NCI-H2171 (cell line): Measurements from ENCODE around the gene HIVEP3.

ENCODE experiments used
- DNase-seq: peaks from one replicate; lab custom pipeline; 2025; lab: John Stamatoyannopoulos, UW

The HIVEP3 gene

GRCh38 chr1:41920658-41921057, 1.9 kb upstream of the HIVEP3 start:
- DNase-seq = no peak

DNA sequence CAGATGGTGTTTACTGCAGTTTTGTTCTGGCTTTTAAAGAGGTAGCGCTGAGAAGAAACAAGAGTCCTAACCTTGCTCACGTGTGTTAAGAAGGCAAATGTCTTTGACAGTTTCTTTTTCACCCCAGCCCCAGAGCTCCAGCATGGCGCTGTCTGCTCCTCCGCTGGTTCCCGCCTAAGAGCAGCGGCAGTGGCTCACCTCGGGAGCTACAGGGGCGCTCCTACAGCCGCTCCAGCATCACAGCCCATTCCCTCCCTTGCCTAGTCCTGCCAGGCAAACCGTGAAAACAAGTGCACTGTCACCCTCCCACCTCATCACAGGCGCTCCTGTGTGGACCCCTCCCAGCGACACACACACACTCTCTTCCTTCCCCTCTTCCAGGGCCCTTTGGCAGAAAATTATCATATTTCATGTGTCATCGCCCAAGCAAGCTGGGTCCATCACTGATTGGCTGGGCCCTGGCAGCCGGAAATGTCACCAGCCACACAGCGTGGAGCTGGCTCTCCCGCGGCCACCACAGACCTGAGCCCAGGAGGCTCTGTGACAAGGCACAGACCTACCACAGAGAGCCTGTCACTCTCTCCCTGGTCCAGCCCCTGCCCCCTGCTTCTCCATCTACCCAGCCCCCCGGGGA, 1.2 kb upstream of the HIVEP3 start:
- peak; percentile 84 for DNase-seq

GRCh38 chr1:41919131-41919530, 409 bp upstream of the HIVEP3 start:
- no peak for DNase-seq

- DNase-seq = peak; percentile 46
Measured at GRCh38 chr1:41917835-41918449, 780 bp downstream of the HIVEP3 start.

DNA sequence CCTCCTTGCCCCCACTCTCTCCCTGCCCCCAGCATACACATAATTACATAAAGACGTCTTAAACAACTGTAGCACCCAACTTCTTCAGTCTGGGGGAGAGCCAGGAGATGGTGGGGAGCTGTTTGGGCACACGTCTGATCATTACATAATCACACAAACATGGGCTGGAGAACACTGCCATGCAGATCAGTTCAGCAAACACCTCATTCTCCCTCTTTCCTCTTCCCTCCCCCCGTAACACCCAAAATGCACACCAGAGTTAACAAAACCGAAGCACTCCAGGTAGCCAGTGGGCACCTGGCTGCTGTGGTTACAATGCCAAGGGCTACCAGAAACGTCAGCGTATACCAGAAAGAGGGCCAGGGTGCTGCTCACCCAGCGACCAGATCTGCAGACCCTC, 1.6 kb downstream of the HIVEP3 start:
- DNase-seq = no peak

- DNase-seq = peak; percentile 26
Measured at GRCh38 chr1:41915786-41916571, 2.7 kb downstream of the HIVEP3 start.

- DNase-seq = no peak
Measured at GRCh38 chr1:41914516-41914915, 4.2 kb downstream of the HIVEP3 start.

DNA sequence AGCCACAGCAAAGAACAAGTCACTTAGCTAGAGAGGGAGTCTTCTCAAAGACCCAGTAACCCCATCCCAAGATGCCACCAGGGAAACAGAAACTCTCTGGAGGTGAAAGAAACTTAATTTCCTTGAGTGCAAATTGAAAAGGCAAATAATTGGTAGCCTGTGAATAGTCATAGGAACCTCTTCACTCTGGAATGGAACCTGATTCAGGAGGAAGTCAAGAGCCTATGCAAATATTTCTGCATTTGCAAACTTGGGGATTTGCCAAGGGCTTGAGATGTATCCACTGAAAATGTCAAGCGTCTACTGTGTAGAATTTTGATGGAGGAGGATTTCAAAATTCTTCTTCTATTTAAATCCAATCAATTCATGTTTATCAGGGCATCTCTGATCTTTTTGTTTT, 5.7 kb downstream of the HIVEP3 start:
- no peak for DNase-seq

DNA sequence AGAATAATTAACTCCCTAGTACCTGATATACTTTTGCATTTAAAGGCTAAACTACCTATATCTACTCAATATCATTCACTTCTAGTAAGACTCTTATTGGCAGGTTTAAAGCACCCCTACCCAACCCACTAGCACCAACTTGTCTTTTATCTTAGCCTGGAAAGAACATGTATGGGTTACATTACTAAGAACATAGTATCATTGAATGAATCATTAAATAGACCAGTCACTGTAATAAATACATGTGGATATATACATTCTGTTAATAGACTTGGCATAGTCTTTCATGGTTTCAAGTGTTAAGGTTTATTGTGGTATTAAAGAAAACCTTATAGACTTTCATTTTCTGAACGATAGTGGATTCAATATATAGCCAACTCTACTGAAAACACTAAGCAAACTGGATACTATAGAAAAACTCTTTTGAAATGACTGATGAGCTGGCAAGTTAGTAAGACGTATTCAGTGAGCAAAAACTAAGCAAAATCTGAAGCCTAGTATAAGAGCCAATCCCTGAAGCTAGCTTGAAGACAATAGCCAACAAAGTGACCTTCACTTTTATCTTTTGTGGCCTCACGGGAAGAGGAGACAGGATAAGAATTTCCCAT, 10.3 kb downstream of the HIVEP3 start:
- no peak for DNase-seq

DNA sequence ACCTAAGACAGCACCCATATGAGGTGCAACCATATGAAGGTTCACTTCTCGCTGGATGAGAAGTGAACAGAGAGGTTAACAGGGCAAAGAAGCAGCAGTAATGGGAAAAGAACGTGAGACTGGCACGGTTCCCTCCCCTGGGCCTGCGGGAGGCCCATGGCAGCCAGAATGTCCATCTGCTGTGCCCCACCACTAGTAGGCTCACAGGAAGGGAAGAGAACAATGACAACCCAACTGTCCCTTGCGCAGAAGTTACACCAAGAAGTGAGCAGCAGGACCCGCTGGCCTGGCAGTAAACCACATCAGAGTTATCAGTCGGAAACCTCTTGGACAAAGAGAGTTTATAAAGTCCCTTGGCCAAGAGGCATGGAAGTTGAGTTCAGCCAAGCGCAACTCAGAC, 11.3 kb downstream of the HIVEP3 start:
- DNase-seq = no peak

DNA sequence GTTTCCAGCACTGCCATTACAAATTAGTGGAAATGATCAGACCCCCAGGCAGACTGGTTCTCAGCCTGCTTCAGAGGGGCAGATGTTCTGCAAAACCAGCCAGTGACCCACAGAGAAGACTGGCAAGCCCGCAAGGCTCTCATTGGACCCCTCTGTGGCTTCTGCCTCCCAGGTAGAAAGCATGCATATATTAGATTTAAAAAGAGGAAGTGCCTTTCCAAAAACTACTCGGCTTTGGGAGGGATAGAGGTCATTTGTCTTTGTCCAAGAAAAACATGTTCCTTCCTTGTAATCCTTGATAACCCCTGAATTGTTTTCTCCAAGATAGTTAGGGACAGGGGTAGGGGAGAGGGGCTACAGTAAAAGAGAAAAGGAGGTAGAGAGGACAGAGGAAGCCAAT, 11.8 kb downstream of the HIVEP3 start:
- DNase-seq = no peak

DNA sequence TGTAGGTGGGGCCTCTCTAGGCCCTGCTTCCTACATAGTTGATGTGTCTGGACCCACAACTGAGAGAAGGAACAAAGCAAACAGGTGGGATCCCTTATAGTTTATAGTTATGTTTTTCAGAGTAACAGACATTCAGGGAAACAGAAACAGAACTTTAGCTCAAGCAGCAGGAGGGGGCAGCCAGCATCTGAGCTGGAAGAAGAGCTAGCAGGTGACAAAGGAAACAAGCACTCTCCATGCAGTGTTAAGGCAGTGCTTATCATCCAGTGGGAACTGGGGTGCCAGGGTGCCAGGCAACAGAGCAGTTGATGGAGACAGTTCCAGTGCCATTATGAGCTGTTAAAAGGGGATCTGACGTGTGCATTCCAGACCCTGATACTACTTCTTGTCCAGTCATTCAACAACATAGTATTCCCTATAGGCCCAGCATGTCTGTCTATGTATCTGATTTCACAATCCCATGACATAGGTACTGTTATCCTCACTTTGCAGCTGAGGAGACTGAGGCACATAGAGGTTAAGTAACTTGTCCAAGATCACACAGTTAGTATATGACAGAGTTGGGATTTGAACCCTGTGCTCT, 13.5 kb downstream of the HIVEP3 start:
- no peak for DNase-seq

GRCh38 chr1:41902664-41903063, 16.1 kb downstream of the HIVEP3 start:
- DNase-seq = no peak

GRCh38 chr1:41902159-41902577, 16.6 kb downstream of the HIVEP3 start:
- no peak for DNase-seq

DNA sequence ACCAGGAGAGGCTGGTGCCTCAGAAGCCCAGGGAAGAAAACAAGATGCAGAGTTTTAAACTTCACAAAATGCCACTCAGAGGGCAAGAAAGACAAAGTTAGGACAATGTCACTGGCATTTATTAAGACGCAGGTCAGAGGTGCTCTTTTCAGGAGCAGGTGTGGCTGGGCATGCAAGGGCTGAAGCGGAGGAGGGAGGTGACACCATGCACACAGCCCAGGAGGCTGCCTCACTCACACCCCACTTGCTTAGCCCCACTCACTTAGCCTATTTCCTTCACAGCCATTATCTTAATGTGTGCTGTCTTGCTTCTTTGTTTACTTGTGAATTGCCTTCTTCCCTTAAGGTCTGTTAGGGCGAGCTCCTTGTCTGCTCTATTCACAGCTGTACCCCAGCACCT, 17.2 kb downstream of the HIVEP3 start:
- DNase-seq = no peak

- no peak for DNase-seq
Measured at GRCh38 chr1:41900603-41901444, 17.9 kb downstream of the HIVEP3 start.

- DNase-seq = no peak
Measured at GRCh38 chr1:41898191-41898713, 20.5 kb downstream of the HIVEP3 start.

GRCh38 chr1:41895552-41895951, 23.2 kb downstream of the HIVEP3 start:
- no peak for DNase-seq

- no peak for DNase-seq
Measured at GRCh38 chr1:41894808-41895483, 23.8 kb downstream of the HIVEP3 start.

DNA sequence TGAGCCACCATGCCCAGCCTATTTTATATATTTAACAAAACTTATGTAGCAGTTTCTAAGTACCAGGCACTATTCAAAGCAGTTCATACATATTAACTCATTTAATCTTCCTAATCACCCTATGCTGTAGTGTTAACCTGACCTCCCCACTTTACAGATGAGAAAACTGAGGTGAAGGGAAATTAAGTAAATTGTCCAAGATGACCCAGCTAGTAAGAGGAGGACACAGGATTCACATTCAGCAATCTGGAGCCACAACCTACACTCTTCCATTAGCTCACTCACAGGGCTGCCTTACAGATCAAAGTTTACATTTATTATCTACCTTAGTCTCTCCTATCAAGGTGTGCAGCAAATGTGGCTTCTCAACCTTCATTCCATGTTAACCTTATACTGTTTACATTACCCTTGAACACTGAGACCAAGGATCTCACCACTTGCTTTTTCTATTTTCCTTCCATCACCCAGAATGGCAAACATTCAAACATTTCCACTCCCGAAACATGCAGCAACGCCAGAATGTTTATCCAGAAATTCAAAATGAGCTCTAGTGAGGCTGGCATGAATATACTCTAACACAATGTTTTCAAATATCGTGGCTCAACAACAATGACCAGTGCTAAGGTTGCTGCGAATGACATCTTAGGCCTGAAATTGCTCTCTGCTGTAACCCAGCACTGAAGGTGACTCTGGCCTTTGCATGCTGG, 24.5 kb downstream of the HIVEP3 start:
- DNase-seq = no peak
